Measurements from ENCODE around the gene ESAM. TPM values are rescaled to one million over a fixed set of nuclear protein-coding genes. Genes with fewer than 3 reads are reported as not detected.

ESAM gene
- total and polyA plus RNA-seq, 10 of the 15 experiments (the other 5 are each of a cell fraction or from before 2014, with no cell fraction given), result 2.7 to 43.6 (median 19.5) TPM

DNA sequence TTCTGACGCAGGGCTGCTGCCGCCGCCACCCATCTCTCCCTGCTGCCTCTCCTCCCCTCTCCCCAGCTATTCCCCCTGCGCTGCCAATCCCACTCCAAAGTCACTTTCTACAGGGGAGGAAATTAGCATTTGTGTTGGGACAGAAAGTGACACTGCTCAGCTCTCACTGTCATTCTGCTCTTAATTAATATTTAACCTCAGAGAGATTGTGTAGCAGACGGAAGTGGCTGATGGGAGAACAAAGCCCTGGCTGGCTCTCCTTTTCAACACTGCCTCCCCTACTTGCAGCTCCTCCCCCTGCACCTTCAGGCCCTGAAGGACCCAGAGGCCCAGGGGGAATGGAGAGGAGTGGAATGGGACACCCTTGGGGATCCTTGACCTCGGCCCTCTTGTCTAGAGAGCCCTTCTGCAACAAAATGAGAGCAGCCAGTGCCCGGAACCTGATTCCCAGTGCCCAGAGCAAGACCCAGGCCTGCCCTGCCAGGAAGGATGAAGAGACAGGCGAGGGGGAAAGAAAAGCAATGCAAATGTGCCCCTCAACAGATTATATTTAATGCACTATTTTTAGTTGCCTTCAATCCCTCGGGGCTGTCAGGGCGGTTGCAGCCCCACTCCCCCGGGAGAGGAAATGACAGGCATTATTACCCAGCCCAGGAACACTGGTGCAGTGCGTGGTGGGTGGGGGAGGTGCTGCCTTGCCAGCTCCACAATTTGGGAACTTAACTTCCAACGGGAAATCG lies 36.9 kb downstream of the ESAM start (continued):
- TF ChIP-seq, protein P1, sequence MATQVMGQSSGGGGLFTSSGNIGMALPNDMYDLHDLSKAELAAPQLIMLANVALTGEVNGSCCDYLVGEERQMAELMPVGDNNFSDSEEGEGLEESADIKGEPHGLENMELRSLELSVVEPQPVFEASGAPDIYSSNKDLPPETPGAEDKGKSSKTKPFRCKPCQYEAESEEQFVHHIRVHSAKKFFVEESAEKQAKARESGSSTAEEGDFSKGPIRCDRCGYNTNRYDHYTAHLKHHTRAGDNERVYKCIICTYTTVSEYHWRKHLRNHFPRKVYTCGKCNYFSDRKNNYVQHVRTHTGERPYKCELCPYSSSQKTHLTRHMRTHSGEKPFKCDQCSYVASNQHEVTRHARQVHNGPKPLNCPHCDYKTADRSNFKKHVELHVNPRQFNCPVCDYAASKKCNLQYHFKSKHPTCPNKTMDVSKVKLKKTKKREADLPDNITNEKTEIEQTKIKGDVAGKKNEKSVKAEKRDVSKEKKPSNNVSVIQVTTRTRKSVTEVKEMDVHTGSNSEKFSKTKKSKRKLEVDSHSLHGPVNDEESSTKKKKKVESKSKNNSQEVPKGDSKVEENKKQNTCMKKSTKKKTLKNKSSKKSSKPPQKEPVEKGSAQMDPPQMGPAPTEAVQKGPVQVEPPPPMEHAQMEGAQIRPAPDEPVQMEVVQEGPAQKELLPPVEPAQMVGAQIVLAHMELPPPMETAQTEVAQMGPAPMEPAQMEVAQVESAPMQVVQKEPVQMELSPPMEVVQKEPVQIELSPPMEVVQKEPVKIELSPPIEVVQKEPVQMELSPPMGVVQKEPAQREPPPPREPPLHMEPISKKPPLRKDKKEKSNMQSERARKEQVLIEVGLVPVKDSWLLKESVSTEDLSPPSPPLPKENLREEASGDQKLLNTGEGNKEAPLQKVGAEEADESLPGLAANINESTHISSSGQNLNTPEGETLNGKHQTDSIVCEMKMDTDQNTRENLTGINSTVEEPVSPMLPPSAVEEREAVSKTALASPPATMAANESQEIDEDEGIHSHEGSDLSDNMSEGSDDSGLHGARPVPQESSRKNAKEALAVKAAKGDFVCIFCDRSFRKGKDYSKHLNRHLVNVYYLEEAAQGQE (IDR thresholded peaks at IDR 0.05; ENCODE audit: low read depth, low read length), result no peak
- TF ChIP-seq TCF3 (IDR thresholded peaks at IDR 0.05; ENCODE audit: borderline replicate concordance, insufficient read depth, low read depth, low read length) (no peak), KLF5 (IDR thresholded peaks at IDR 0.05; ENCODE audit: partially characterized antibody) (no peak), EED (IDR thresholded peaks at IDR 0.05; ENCODE audit: low read depth) (no peak), RFX5 (IDR thresholded peaks at IDR 0.05; ENCODE audit: low read depth, low read length) (no peak), NFYA (IDR thresholded peaks at IDR 0.05; ENCODE audit: borderline replicate concordance, low read depth, low read length) (no peak), SMARCA5 (IDR thresholded peaks at IDR 0.05) (no peak), SP1 (IDR thresholded peaks at IDR 0.05; ENCODE audit: low read depth, low read length) (no peak), IRF4 (IDR thresholded peaks at IDR 0.05; ENCODE audit: low read depth, low read length) (no peak), SMC3 (IDR thresholded peaks at IDR 0.05; ENCODE audit: borderline replicate concordance, low read length) (no peak), EGR1 (IDR thresholded peaks at IDR 0.05; ENCODE audit: borderline replicate concordance in 1 of 2, low read depth in 2 of 2, low read length in 2 of 2) (no peak), RB1 (IDR thresholded peaks at IDR 0.05; ENCODE audit: borderline replicate concordance) (no peak), CHD4 (IDR thresholded peaks at IDR 0.05) (no peak), LARP7 (IDR thresholded peaks at IDR 0.05) (no peak), HDGF (IDR thresholded peaks at IDR 0.05) (no peak), SPI1 (IDR thresholded peaks at IDR 0.05; ENCODE audit: borderline replicate concordance, insufficient read depth, low read depth, low read length) (no peak), ZNF207 (IDR thresholded peaks at IDR 0.05; ENCODE audit: borderline replicate concordance) (no peak), DPF2 (IDR thresholded peaks at IDR 0.05) (no peak)
- TF ChIP-seq, protein P2, sequence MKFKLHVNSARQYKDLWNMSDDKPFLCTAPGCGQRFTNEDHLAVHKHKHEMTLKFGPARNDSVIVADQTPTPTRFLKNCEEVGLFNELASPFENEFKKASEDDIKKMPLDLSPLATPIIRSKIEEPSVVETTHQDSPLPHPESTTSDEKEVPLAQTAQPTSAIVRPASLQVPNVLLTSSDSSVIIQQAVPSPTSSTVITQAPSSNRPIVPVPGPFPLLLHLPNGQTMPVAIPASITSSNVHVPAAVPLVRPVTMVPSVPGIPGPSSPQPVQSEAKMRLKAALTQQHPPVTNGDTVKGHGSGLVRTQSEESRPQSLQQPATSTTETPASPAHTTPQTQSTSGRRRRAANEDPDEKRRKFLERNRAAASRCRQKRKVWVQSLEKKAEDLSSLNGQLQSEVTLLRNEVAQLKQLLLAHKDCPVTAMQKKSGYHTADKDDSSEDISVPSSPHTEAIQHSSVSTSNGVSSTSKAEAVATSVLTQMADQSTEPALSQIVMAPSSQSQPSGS (IDR thresholded peaks at IDR 0.05; ENCODE audit: low read length), result no peak
- TF ChIP-seq, protein P3, sequence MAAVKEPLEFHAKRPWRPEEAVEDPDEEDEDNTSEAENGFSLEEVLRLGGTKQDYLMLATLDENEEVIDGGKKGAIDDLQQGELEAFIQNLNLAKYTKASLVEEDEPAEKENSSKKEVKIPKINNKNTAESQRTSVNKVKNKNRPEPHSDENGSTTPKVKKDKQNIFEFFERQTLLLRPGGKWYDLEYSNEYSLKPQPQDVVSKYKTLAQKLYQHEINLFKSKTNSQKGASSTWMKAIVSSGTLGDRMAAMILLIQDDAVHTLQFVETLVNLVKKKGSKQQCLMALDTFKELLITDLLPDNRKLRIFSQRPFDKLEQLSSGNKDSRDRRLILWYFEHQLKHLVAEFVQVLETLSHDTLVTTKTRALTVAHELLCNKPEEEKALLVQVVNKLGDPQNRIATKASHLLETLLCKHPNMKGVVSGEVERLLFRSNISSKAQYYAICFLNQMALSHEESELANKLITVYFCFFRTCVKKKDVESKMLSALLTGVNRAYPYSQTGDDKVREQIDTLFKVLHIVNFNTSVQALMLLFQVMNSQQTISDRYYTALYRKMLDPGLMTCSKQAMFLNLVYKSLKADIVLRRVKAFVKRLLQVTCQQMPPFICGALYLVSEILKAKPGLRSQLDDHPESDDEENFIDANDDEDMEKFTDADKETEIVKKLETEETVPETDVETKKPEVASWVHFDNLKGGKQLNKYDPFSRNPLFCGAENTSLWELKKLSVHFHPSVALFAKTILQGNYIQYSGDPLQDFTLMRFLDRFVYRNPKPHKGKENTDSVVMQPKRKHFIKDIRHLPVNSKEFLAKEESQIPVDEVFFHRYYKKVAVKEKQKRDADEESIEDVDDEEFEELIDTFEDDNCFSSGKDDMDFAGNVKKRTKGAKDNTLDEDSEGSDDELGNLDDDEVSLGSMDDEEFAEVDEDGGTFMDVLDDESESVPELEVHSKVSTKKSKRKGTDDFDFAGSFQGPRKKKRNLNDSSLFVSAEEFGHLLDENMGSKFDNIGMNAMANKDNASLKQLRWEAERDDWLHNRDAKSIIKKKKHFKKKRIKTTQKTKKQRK (IDR thresholded peaks at IDR 0.05; ENCODE audit: low read depth, low read length), result no peak
- TF ChIP-seq, protein P4, sequence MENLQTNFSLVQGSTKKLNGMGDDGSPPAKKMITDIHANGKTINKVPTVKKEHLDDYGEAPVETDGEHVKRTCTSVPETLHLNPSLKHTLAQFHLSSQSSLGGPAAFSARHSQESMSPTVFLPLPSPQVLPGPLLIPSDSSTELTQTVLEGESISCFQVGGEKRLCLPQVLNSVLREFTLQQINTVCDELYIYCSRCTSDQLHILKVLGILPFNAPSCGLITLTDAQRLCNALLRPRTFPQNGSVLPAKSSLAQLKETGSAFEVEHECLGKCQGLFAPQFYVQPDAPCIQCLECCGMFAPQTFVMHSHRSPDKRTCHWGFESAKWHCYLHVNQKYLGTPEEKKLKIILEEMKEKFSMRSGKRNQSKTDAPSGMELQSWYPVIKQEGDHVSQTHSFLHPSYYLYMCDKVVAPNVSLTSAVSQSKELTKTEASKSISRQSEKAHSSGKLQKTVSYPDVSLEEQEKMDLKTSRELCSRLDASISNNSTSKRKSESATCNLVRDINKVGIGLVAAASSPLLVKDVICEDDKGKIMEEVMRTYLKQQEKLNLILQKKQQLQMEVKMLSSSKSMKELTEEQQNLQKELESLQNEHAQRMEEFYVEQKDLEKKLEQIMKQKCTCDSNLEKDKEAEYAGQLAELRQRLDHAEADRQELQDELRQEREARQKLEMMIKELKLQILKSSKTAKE (IDR thresholded peaks at IDR 0.05; ENCODE audit: low read depth, poor library complexity, severe bottlenecking), result no peak

Measured in GM12878 (cell line).